GM19395 (cell line): Measurements from ENCODE around the gene CAD.
"Not testable (repeated sequence)": the region's sequence is repeated elsewhere in the genome, so short reads cannot be mapped to it uniquely, and the experiment has no call there.

ENCODE experiments used
- ATAC-seq: cut with Tn5 transposase; IDR thresholded peaks from one replicate; pipeline ENCODE4 v1.9.1; 2021; ENCODE audit warnings: mild to moderate bottlenecking, moderate library complexity; ENCODE audit not compliant: unreplicated experiment

Gene CAD

DNA sequence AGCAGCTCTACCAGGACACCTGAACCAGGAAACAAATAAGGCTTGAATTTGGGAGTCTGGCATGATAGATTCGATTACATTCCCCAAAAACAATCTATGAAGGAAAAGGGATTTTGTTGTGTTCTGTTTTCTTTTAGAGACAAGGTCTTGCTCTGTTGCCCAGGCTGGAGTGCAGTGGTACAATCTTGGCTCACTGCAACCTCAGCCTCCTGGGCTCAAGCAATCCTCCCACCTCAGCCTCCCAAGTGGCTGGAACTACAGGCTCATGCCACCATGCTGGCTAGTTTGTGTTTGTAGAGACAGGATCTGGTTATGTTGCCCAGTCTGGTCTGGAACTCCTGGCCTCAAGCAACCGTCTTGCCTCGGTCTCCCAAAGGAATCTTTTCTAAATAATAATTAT lies 19.1 kb upstream of the CAD start:
- not testable (repeated sequence) for ATAC-seq

DNA sequence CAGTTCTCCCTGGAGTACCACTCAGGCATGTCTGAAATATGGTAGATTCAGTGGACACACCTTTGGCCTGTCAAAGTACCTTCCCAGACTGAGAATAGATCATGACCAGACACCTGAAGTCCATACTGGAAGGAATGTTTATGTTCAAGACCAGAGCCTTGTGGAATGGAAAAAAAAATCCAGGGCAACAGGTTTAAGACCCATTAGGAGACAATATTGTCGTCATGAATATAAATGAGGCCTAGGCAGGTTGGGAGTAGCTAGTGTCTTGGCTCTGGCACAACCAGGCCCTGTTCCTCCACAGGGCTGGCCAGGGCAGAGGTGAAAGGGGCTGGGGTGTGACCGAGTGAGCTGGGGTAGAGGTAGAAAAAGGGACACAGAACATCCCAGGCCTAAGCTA lies 18.5 kb upstream of the CAD start:
- no peak for ATAC-seq

DNA sequence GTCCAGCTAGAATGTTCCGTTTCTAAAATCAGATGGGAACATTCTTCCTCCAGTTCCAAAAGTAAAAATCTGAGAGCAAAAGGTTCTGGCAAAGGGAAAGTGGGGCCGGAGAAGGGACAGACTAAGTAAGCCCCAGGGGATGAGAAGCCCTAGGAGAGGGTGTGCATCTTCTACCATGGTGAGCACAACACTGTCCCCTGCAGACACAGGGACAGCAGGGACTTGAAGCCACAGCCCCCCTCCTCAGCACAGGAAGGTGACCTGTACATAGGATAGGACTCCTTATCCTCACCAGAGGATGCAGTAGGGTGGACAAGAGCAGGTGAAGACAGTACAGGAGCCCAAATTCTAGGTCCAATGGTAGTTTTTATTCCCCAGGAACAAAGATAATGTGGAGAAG lies 17.9 kb upstream of the CAD start:
- no peak for ATAC-seq

DNA sequence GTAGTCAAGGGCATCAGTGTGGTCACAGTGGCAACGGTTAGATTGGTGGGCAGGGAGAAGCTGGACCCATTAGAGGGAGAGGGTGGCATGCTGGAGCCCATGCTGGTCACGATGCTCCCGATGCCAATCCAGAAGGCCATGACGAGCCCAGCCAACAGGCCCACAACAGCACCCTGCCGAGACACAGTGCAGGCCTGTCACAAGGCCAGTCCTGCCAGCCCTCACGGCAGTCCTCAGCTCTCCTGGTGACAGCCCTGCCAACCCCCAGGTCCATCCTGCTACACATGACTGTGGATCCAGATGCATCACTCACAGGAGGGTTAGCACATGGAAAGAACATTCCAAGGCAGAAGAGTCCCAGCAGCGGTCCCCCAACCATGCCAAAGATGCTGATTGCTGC lies 15.5 kb upstream of the CAD start:
- ATAC-seq = no peak

DNA sequence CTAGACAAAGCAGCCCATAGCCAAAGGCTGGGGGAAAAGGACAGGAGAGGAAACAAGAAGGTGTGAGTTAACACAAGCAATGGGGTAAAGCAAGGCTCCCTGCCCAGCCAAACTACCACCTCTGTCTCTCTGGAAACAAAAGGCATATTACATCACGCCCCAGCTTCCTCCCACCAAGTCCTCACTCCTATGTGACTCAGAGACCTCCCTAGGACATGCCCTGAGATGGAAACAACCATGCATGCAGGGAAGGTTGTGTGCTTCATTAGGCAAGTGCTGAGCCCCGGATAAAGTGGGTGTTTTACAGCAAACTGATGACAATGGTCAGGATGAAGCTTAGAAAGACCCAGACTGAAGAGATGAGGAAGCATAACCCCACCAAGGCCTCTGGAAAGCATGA lies 14.3 kb upstream of the CAD start:
- ATAC-seq = no peak

DNA sequence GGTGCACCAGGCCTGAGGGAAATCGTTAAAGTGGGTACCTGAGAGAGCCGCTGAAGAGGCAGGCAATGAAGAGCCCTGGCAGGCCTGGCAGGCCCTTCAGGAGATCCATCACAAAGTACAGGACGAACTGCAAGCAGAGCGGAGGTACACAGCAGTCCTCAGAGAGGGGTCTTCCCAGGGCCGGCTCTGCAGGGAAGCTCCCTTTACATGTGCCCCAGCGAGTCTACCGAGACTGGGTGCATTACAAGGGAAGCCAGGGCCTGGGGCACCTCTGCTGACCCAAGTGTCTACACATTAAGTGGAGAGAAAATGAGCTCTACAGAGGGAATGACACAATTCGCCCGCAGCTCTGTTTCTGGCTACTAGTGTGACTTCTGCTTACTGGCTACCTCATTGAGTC lies 13.4 kb upstream of the CAD start:
- no peak for ATAC-seq

DNA sequence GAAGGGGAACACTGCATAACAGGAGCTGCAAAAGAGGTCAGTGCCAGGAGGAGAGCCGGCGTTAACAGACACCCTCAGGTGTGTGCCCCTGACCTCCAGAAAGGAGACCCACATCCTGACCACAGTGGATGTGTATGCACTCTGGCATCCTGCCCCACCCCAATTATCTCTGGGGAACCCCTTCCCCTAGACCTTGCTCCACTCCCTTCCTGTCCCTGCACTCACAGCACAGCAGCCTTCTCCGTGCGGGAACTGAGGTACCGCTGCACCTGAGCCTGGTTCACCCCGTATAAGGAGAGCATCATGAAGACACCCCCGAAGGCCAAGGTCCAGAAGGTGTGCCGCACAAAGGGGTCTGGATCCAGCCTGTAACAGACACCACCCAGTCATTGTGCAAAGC lies 12.6 kb upstream of the CAD start:
- ATAC-seq = no peak

DNA sequence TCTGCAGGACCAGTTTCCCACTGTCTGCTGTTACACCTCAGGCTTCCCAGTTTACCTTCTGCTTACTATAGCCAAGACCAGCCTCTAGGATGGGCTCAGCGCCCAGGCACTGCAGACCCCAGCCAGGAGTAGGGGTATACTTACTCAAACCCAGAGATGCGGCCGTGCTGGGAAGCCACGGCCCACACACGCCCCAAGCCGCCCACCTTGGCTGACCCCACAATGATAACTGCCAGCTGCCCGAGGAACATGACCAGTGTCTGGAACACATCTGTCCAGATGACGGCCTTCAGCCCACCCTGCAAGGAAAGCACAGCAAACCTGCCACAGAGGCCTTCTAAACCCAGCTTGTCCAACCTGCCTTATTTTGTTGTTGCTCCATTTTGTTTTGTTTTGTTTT lies 12.0 kb upstream of the CAD start:
- no peak for ATAC-seq

DNA sequence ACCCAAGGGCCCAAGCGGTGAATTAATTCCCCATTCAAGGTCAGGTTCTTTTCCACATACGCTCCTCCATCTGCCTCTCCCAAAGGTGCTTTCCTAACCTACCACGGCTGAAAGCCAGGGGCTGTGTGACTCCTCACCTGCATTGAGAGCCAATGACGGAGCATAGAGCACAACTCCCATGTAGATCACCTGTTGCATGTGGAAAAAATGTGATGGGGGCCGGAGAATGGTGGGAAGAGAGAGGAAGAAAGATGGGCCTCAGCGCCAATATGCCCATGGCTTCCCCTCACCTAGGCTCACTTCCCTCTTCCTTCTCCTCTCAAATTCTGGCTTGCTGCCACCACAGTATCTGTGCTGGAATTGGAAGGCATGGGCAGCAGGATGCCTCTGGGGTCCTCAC lies 10.8 kb upstream of the CAD start:
- no peak for ATAC-seq

DNA sequence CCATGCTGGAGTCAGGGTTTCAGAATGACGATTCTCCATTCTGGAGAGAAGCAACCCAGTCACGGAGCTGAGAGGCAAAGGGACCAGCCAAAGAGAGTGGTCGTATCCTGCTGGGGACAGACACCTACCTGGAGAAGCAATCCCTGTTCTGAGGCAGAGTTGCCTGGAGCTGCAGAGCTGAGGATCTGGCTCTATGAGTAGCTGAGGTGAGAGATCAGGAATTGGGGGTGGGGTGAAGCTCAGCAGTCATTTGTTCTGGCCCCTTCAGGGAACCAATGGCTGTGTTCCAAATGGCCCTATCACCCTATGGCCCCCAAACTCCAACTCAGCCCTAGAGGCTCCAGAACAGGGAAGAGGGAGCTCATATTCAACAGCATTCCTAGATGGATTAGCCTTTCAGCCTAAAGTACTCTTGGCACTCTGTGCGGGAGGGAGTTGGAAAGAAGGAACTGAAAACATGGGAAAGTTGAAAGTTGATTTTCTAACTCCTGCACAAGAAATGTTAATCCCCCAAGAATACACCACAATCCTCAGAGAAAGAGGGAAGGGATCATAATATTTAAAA lies 8.6 kb upstream of the CAD start:
- ATAC-seq = no peak

DNA sequence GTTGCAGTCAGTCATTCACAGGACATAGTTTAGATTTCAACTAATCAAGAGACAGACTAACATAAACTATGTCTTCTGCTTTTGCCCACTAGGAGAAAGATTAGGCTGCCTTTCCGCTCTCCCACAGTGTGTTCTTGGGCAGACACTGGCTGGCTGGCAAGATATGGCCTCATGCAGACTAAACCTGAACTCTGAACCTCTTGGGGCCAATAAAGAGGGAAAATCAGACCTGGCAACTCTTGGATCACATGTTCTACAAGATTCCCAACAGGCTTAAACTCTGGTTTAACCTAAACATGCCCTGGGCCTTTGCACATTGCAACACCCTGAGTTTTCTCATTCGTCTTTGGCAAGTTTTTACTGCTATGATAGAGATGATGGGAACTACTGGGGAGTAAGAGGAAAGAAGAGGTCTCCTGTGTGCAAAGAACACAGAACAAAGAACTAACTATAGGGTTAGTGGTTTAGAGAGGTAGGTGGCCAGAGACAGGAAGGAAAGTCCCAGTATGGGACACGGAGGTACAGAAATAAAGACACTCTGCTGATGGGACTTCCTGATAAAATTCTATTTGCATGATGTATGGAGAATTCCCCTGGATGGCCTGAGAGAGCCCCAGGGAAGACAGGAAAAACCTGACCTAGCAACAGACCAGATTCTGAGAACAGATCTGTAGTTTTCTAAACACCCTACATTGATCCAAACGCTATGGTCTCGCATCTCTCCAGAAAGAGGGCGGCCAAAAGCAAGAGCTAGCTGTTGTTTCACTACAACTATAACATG lies 7.4 kb upstream of the CAD start:
- no peak for ATAC-seq

DNA sequence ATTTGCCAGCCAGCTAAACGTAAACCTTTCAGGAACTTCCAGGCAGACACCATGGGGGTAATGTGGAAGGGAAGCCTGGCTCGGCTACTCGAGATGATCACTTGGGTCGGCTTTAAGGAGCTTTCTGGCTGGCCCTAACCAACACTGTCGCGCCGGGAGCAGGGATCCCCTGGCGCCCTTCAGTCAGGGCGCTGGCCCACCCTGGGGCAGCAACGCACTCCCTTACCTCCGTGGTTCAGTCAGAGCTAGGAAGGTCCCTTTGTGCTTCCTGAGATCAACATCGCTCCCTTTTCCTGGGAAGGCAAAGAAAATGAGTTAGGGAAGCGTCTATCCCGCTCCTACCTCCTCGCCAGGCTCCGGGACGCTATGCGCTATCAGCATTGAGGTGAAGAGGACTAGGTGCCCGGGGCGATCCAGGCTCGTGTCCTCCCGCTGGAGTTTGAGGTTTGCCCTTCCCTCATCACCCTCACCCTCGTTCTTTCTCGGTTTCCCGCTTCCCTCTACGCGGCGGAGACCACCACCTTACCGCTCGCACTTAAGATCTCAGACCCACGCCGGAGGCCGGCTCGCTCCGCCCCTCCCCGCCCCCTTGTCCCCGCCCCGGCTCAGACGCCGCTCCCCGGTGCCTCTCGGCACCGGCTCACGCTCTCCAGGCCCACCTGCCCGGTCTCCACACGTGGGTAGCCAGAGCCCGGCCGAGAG lies 5.8 kb upstream of the CAD start:
- ATAC-seq = peak; percentile 7

DNA sequence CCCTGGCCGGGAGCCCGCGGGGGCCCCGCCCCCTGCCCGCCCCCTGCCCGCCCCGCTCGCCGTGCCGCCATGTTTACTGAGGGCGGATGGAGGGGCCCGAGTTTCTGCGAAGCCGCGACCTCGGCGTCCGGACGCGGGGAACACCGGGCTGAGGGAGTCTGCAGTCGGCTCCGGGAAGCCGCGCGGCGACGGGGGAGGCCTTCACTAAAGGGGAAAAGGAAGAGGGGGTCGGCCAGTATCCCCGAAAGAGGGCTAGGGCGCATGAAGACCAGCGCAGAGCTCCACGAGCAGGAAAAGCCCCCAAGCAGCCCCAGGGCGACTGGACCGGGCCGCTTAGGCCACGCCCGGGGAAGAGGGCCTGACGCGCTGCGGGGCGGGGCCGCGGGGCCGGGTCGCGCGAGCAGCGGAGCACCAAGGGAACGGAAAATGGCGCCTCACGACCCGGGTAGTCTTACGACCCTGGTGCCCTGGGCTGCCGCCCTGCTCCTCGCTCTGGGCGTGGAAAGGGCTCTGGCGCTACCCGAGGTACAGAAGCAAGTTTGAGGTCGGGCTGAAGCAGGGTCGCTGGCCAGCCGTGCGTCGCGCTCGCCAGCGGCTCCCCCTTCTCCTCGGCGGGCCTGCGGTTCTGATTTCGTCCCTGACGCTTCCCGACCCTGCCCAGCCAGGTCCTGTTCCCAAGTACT lies 5.1 kb upstream of the CAD start, which contains the start of the genes ATRAID and SLC5A6:
Gene ATRAID (plus strand): TSS at position 99 of the 683 bp plus-strand sequence. CDS start 328 bp downstream, at position 427.
Gene SLC5A6 (minus strand): TSS at position 326 of the 683 bp plus-strand sequence. CDS start 4,618 bp downstream, outside the sequence.
- peak; percentile 81 for ATAC-seq

DNA sequence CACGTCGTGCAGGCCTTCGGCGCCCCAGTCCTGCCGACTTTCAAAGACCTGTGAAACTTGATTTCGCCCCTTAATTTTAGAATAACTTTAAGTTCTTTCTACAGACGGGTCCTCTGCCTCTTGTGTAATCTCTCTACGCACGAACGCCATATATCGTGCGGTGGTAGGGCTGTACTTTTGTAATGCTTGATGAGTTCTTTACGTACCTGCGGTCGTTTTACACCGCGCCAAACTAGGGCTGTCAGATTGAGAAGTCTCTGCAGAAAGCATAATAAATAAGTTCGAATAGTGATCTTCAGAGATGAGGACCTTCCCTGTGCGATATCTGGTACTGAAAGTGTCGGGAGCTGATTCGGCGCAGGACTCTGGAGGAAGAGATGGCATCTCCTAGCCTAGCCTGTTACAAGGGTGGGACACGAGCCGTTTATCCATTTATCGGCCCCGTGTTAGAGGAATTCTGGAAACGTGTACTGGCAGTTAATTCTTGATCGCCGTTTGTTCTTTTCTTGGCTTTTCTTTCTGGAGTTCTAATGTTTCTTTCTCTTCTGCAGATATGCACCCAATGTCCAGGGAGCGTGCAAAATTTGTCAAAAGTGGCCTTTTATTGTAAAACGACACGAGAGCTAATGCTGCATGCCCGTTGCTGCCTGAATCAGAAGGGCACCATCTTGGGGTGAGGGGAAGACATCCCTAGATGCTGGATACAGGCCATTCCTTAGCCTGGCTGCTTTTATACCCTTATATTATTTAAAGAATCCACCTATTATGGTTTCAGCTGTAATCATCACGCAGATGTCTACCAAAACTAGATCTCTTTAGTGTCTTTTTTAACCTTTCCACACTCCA lies 4.3 kb upstream of the CAD start:
- peak; percentile 25 for ATAC-seq

DNA sequence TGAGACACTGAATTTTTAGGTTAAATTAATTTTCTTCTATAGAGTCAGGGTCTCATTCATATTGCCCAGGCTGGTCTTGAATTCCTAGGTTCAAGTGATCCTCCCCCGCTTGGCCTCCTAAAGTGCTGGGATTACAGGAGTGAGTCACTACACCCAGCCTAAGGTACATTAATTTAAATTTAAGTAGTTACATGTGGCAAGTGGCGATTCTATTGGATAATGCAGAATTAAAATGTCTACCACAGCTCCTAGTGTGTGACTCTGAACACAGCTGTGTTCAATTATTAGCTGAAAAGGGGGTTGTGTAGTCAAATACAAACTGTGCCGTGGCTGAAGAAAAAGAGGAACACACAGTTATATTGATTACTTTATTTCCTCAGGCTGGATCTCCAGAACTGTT lies 2.2 kb upstream of the CAD start:
- ATAC-seq = no peak

DNA sequence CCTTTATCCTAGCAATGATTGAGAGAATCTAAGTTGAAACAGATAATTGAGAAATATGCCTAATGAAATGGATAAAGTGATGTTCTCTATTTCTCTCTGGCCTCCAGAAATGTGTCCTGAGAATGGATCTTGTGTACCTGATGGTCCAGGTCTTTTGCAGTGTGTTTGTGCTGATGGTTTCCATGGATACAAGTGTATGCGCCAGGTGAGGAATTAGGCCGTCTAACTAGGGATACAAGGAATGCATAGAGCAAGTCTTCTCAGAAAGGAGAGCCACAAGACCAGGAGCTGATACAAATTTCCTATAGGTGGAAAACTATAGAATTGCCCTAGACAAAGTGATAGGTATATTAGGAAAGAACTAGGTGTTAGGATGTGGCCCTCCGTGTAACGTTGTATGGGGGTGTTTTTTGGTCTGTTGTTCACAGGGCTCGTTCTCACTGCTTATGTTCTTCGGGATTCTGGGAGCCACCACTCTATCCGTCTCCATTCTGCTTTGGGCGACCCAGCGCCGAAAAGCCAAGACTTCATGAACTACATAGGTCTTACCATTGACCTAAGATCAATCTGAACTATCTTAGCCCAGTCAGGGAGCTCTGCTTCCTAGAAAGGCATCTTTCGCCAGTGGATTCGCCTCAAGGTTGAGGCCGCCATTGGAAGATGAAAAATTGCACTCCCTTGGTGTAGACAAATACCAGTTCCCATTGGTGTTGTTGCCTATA lies 592 bp upstream of the CAD start:
- no peak for ATAC-seq

DNA sequence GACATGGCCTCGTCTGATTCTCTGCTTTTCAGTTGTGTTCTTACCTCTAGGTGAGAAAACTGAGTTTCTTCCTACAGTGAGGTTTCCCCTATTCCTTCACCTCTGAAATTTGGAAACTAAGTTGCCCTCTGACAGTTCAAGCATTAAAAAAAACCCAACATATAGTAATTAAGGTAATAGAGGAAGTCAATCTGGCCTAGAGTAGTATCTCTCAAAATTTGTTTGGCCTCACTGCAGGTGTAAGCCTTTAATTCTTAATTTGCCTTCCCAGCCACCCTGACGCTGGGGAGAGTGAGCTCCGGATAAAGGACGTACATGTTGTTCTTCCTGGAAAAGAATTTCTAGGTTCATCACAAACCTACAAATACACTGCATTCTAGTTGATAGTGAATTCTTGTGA lies 1.4 kb downstream of the CAD start:
- no peak for ATAC-seq

DNA sequence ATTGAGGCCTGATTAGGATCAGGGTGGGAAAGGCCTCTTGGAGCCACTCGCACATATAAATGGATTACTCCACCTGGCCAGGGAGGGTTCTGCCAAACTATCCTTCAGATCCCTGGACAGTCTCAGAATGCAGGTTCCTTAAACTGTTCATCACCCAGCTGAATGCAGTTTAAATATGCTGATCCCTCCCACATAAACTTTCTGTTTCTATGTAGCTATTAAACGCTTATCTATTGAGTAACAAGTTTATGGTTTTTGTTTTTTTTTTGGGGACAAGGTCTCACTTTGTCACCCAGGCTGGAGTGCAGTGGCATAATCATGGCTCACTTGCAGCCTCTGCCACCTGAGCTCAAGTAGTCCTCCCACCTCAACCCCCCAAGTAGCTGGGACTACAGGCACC lies 1.9 kb downstream of the CAD start:
- ATAC-seq = no peak

DNA sequence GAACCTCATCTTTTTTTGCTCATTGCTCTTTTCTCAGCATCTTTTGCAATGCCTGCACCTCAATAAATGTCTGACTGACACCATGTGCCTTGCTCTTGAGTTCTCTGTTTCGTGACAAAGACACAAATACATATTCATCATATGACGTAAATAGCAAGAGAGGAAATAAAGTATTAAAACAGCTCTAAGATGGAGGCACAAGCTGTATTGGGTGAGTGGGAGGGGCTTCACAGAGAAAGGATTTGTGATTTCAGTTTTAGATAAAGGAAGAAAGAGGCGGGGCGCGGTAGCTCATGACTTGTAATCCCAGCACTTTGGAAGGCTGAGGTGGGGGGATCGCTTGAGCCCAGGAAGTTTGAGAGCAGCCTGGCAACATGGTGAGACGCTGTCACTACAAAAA lies 2.9 kb downstream of the CAD start:
- no peak for ATAC-seq

DNA sequence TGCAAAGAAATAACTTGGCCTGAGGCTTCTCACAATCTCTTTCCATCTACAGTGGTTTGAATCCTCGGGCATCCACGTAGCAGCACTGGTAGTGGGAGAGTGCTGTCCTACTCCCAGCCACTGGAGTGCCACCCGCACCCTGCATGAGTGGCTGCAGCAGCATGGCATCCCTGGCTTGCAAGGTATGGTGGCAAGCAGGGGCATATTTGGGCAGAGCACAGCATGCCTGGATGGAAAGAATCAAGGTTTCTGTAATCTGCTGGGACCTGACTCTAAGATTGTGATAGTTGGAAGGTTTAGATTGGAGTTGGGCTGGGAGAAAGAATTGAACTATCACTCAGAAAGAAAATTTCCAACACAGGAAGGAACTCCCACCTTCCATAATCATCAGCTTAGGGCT lies 4.0 kb downstream of the CAD start:
- ATAC-seq = no peak
